Measurements from ENCODE around the gene RASD2. TPM values are rescaled to one million over a fixed set of nuclear protein-coding genes. Genes with fewer than 3 reads are reported as not detected.

Gene RASD2
- 0.43 and 0.48 TPM in 2 replicates for total RNA-seq

GRCh38 chr22:35540595-35541253 is at the start of gene RASD2:
TSS of gene RASD2 (plus strand) at chr22:35540831. CDS start at chr22:35546810, 5,979 bp downstream.

Other genes starting within 250 kb of the RASD2 start
- 26.4 and 29.6 TPM in 2 replicates for gene TOM1, start 240.9 kb upstream of the RASD2 start, total RNA-seq
- 1.7 and 26.7 TPM in 2 replicates for gene HMOX1, start 159.7 kb upstream of the RASD2 start, total RNA-seq
- 12.1 and 15.2 TPM in 2 replicates for gene MCM5, start 140.7 kb upstream of the RASD2 start, total RNA-seq
- gene MB, start 76.5 kb downstream of the RASD2 start, total RNA-seq = not detected in 2 replicates
- gene APOL6, start 107.6 kb downstream of the RASD2 start, total RNA-seq = 9.8 and 20.7 TPM in 2 replicates
- not detected in 2 replicates for gene APOL5, start 177.0 kb downstream of the RASD2 start, total RNA-seq

Data from tracheal epithelial cell (primary cell).